ENCODE results near the gene SNX25.

GRCh38 chr4:185261946-185262345, 52.5 kb downstream of the SNX25 start:
- TF ChIP-seq CTCF (conservative IDR thresholded peaks at IDR 0.05; ENCODE audit: low read depth, low read length) (no peak), EZH2 (IDR thresholded peaks at IDR 0.05; ENCODE audit: low read length, unreplicated experiment) (no peak)

Measured in PC-3 (cell line).